H54 (cell line): ENCODE measurements around the gene SLMAP.
"Not testable (repeated sequence)": the region's sequence is repeated elsewhere in the genome, so short reads cannot be mapped to it uniquely, and the experiment has no call there.

Experiments used
- DNase-seq: peaks from one replicate; pipeline ENCODE4 v3.0.0; 2011; ENCODE audit warnings: low spot score, mixed read lengths; ENCODE audit not compliant: insufficient read length
- FAIRE-seq: peaks from 3 replicates; lab custom pipeline; 2011; peaks lifted over from hg19 to GRCh38; lab: Jason Lieb, UNC
- POLR2A ChIP-seq: IDR thresholded peaks from 2 replicates; pipeline ENCODE4 v1.6.1; 2011; ENCODE audit warnings: low read depth, mild to moderate bottlenecking, low read length

The SLMAP gene

DNA sequence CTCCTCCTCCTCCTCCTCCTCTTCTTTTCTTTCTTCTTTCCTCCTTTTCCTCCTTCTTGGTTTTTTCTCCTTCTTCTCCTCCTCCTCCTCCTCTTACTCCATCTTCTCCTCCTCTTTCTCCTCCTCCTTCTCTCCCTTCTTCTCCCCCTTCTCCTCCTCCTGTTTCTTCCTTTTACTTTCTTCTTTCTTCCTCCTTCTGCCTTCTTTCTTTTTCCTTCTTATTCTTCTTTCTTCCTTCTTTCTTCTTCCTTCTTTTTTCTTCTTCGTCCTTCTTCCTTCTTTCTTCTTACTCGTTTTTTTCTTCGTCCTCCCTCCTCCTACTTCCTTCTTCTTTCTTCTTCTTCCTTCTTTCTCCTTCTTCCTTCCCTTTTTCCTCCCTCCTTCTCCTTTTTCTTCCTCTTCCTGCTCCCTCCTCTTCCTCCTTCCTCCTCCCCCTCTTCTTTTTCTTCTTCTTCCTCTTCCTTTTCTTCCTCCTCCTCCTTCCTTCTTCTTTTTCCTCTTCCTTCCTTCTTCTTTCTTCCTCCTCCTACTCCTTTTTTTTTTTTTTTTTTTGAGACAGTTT lies 92.1 kb downstream of the SLMAP start:
- no peak for DNase-seq
- FAIRE-seq: no peak
- TF ChIP-seq POLR2A: no peak

DNA sequence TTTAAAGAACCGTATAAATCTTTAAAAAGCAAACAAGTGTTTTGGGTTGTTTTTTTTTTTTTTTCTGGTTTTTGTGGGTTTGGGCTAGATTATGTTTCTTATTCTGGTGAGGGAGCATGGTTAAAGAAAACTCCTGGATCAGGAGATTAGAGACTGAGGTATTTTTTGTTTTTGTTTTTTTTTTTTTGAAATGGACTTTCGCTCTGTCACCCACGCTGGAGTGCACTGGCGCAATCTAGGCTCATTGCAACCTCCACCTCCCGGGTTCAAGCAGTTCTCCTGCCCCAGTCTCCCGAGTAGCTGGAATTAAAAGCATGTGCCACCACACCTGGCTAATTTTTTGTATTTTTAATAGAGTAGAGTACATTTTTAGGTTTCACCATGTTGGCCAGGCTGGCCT lies 95.2 kb downstream of the SLMAP start:
- no peak for TF ChIP-seq POLR2A
- DNase-seq (no peak), FAIRE-seq (no peak)

DNA sequence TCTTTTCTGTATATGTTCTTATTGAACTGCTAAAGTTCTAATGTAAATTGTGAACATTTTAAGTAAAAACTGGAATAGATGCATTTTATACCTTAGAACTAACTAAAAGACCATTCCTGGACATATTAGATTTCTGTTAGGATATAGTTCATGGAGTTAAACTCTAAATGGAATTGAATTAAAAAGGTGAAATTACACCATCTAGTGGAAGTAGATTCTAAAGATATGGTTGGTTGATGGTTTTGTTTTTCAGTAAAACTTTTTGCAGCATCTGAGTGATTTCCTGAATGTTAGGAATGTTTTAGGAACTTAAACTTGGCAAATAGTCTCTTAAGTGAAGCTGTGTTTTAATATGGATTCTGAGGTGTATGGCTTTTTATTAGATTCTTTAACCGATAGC lies 96.8 kb downstream of the SLMAP start:
- DNase-seq: peak; percentile 5
- FAIRE-seq: peak; percentile 83
- TF ChIP-seq POLR2A: no peak

DNA sequence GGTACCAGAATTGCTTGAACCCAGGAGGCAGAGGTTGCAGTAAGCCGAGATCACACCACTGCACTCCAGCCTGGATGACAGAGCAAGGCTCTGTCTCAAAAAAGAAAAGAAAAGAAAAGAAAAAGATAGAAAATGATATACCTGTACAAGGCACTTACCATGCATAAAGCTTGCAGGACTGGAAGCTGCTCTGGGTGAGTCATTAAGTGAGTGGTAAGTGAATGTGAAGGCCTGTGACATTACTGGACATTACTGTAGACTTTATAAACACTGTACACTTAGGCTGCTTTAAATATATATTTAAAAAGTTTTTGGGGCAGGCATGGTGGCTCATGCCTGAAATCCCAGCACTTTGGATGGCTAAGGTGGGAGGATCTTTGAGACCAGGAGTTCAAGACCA lies 99.2 kb downstream of the SLMAP start:
- DNase-seq (no peak), FAIRE-seq (peak; percentile 91)

DNA sequence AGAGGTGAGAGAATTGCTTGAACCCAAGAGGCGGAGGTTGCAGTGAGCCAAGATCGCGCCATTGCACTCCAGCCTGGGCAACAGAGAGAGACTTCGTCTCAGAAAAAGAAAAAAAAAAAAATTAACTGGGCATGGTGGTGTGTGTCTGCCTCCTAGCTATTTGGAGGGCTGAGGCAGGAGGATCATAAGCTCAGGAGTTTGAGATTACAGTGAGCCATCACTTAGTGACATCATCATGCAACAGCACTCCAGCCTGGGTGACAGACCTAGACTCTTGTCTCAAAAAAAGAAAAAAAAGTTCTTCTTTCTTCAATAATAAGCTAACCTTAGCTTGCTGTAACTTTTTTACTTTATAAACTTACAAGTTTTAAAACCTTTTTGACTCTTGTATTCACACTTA lies 99.8 kb downstream of the SLMAP start:
- DNase-seq: no peak
- FAIRE-seq: no peak
- no peak for TF ChIP-seq POLR2A

More for the DNA sequence above, 99.2 kb downstream of the SLMAP start:
- TF ChIP-seq POLR2A: no peak

DNA sequence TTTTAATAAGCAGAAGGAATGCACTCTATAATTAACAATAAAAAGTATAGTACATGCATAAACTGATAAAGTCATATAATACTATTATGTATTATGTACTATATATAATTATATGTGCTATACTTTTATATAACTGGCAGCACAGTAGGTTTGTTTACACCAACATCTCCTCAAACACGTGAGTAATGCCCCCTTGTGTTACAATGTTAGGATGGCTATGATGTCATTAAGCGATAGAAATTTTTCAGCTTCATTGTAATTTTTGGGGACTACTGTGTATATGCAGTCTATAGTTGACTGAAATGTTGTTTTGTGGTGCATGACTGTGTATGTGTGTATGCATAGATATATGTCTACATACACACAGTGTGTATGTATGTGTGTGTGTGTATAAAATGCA lies 100.6 kb downstream of the SLMAP start:
- no peak for TF ChIP-seq POLR2A
- DNase-seq: no peak
- FAIRE-seq: no peak

DNA sequence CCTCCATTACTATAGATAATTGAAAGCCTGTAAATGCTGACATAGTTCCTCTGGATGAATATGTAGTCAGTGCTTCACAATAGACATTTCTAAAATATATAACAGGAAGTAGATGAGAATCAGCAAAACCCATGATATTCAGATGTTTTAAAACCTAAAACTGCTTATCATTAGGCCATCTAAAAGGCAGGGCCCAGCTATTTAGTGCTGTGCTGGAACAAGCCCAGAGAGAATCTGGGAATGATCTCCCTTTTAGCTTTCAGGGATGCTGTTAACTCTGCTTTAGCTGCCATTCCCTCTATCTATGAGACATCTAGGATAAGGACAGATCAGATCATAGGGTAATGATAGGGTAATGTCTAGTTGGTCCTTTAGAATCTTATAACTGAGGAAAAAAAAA lies 106.8 kb downstream of the SLMAP start:
- no peak for FAIRE-seq
- DNase-seq: no peak
- no peak for TF ChIP-seq POLR2A

DNA sequence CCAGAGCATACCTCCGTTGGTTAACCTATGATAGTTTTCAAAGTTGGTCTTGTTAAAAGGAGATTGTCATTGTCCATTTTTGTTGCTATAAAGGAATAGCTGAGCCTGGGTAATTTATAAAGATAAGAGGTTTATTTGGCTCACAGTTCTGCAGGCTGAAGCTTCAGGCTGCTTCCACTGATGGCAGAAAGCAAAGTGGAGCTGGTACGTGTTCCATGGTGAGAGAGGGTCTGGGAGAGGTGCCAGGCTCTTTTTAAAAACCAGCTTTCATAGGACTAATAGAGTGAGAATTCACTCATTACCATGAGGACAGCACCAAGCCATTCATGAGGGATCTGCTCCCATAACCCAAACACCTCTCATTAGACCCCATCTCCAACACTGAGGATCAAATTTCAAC lies 107.3 kb downstream of the SLMAP start:
- no peak for FAIRE-seq
- DNase-seq: no peak

DNA sequence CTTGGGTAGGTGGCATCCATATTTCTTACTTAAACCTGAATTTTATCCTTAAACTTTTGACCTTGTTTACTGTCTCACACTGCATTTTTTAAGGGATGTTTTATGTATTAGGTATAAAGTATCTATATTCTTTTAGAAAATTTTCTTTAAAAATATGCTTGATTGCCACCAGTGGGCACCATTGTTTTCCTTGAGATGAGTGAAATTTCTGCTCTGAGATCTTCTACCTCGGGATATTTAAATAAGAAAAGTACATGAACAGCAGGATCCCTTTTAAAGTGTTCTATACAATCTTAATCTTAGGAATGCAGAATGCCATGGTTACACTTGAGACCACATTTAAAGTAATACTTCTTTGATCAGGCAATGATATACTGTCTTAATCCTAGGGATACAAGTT lies 108.7 kb downstream of the SLMAP start:
- no peak for FAIRE-seq

More for the DNA sequence above, 107.3 kb downstream of the SLMAP start:
- TF ChIP-seq POLR2A: no peak

DNA sequence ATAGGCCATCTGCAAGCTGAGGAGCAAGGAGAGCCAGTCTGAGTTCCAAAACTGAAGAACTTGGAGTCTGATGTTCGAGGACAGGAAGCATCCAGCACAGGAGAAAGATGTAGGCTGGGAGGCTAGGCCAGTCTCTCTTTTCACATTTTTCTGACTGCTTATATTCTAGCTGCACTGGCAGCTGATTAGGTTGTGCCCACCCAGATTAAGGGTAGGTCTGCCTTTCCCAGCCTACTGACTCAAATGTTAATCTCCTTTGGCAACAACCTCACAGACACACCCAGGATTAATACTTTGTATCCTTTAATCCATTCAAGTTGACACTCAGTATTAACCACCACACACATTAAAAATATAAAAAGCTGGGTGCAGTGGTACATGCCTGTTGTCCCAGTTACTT lies 113.0 kb downstream of the SLMAP start:
- FAIRE-seq, DNase-seq: not testable (repeated sequence)

More for the DNA sequence above, 108.7 kb downstream of the SLMAP start:
- no peak for DNase-seq
- no peak for TF ChIP-seq POLR2A

DNA sequence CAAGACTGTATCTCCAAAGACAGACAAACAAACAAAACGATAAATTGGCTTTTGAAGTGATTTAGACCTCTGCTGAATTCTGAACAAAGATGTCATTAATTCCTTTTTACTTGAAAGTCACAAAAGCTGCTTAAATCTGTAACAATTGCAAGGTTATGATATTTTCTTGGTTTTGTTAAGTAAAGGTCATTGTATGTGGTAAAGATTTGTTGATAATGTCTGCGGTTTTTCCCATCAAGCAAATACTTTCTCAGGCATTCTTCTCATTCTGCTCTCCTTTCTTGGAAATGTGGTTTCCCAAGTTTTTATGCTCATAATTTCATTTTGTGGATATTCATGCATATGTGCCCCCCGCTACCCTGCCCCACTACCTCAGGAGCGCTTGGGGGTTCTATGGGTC lies 116.5 kb downstream of the SLMAP start:
- no peak for TF ChIP-seq POLR2A
- DNase-seq: no peak
- no peak for FAIRE-seq

DNA sequence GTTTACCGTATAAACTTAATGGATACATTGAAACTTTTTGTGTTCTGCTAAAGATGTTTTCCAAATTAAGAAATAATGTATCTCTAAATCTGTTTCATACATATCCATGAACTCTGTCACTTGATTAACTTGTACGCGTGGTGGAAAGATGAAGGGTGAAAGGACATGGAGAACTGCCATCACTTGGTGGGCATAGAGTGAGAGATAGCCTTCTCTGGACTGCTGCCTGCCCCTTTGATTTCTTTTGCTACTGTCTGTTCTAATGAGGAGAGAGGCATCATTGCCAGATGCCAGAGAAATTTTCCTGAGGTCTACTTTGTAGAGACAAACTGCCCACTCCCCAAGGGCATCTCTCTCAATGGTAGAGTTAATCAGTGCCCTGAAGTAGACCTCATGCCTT lies 120.5 kb downstream of the SLMAP start:
- no peak for FAIRE-seq
- no peak for DNase-seq
- TF ChIP-seq POLR2A: no peak

DNA sequence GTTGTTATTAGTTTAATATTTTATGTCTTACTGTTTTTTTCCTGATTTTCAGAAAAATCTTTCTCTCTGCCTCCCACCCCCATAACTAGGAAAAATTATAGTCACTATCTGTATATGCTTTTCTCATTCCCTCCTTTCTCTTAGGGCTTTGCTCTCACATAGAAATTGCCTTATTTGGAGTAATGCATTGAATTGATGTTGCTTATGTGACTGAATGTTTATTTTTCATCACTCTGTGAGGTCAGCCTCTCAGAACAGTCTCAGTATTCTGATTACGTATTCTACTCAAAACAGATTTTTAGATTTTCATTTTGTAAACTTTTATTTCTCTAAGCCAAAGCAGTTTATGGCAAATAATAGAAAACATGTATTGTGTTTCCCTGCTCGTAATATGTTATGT lies 121.0 kb downstream of the SLMAP start:
- no peak for DNase-seq
- no peak for TF ChIP-seq POLR2A
- FAIRE-seq: no peak

DNA sequence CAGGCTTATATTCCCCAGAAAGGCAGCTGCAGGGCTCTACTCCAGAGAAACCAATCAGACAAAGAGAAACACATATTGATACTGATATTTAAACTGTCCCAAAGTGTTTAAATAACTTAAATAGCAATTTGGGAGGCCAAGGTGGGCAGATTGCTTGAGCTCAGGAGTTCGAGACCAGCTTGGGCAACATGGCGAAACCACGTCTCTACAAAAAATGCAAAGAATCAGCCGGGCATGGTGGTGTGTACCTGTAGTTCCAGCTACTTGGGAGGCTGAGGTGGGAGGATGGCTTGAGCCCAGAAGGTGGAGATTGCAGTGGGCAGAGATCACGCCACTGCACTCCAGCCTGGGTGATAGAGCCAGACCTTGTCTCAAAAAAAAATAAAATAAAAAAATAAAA lies 128.3 kb downstream of the SLMAP start:
- DNase-seq, FAIRE-seq: not testable (repeated sequence)

DNA sequence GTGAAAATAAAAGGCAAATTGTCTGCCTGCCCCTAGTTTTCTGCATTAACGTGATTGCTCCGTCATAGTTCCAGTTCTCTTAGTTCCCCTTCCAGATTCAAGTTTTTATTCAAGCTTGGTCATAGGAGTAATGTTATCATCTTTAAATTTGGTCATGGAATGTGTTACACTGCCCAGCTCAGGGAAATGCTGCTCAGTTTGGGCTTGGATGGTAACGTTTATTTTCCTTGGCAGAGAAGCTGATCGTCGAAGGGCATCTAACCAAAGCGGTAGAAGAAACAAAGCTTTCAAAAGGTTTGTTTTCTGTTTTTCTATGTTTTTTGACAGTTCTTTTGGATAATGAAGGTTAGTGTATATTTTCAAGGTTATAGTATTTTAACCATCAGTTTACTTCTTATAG lies 133.7 kb downstream of the SLMAP start:
- no peak for DNase-seq
- TF ChIP-seq POLR2A: no peak
- no peak for FAIRE-seq

DNA sequence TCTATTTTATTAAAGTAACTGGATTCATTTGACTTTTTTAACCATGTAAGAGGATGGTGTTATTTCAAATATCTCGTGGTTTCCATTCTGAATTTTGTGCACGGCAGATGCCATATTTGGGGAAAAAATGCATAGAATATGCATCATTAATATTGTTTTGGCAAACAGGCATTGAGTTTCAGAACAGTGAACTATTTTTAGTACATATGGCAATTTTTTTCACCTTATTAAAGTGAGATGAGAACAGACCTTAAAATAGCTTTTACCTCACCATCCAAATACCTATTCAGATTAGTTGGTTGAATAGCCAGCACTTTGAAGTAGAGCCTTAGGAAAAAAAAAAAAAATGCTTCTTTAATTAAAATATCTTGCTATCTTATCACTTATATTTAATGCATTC lies 134.8 kb downstream of the SLMAP start:
- FAIRE-seq (no peak), DNase-seq (no peak)
- TF ChIP-seq POLR2A: no peak
